Measurements from ENCODE around the gene ATP5MC3. TPM values are rescaled to one million over a fixed set of nuclear protein-coding genes. Genes with fewer than 3 reads are reported as not detected.

Gene ATP5MC3
- total and polyA plus RNA-seq, 2 donors (not counting 3 experiments of a cell fraction or from before 2014, with no cell fraction given) = 201 to 452 TPM

DNA sequence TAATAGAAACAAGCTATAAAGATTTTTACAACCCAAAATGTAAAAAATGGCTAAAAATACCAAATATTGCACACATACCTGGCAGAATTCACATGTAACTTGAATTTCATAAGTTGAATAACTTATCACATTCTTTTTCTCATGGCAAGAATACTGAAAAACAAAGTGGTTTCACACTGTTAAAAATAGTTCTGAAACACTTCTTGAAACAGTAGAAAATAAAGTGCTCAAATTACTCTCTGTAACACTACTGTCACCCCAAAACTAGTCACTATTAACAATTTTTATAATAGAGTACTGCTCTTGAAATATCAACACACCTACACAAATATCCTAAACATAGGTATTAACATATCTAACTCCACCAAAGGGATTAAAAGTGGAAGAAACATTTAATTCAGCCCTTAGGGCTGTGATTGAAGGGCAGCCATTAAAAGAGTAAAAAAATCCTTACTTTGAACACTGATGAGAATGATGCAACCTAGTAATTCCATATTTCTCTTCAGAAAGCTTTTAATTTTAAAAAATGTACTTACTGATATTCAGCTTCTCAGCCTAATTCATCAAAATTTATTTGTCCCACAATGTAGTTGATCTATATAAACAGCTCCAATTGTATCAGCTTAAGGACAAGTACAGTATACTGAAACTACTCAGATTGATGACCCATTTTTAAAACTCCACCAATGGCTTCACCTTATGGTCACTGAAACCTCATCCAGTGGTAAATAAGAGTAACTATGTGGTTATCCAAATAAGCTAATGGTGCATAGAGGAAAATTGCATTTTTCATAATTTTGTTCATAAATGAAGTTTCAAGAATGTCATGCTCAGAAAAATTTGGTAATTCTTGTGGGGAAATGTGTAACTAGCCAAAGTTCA is 44.9 kb downstream of the ATP5MC3 start:
- ChIA-PET CTCF (interaction anchor here (0.9 to 2.9 kb wide), 5 partner anchors 13 to 365 kb away, joined by 3 to 11 read pairs (median 3); no protein-coding TSS in a partner anchor), POLR2A (interaction anchor here (0.6 kb wide), 1 partner anchor 8 kb away, joined by 4 read pairs; no protein-coding TSS in a partner anchor)
- FAIRE-seq (no peak), DNase-seq (ENCODE audit: low read depth, low spot score) (no peak)
- Histone ChIP-seq H3K4me3 (replicated peaks in 1 of 3; ENCODE audit: insufficient read depth in 1 of 3, low read depth in 1 of 3, low read length in 3 of 3) (no peak overlapping the region), H3K4me1 (ENCODE audit: control insufficient read depth, extremely low read depth, insufficient read depth, low read length) (no peaks in the 10 kb centered on the region), H3K4me2 (ENCODE audit: insufficient read depth, low read length) (no peak overlapping the region), H3K9me3 (replicated peaks; ENCODE audit: control insufficient read depth, insufficient read depth, low read length) (no peaks in the 10 kb centered on the region), H2AFZ (ENCODE audit: low read depth, low read length) (no peak overlapping the region), H3K79me2 (ENCODE audit: control insufficient read depth, insufficient read depth, low read length) (peaks cover 67% of the 10 kb centered on the region), H3K36me3 (ENCODE audit: control insufficient read depth in 2 of 2, extremely low read depth in 1 of 2, insufficient read depth in 2 of 2, low read length in 2 of 2) (peaks cover 2 to 6% of the 10 kb centered on the region in 2 experiments), H3K27me3 (ENCODE audit: control insufficient read depth in 2 of 2, insufficient read depth in 2 of 2, low read length in 2 of 2) (no peaks in the 10 kb centered on the region), H3K27ac (ENCODE audit: insufficient read depth, low read depth, low read length) (no peak overlapping the region), H3K9ac (replicated peaks; ENCODE audit: extremely low read depth, insufficient read depth, low read length) (no peak overlapping the region), H4K20me1 (replicated peaks; ENCODE audit: control insufficient read depth, extremely low read depth, insufficient read depth, low read length) (peaks cover 6% of the 10 kb centered on the region), H3K9me1 (replicated peaks; ENCODE audit: control insufficient read depth, extremely low read depth, insufficient read depth, low read length) (no peaks in the 10 kb centered on the region)
- intact Hi-C loops (cut with micrococcal nuclease) (no loop called here), dilution Hi-C loops (cut with MboI; ENCODE audit: extremely low pct_ligation_motif_present, low sequenced_read_pairs) (no loop called here)
- TF ChIP-seq, protein P1, sequence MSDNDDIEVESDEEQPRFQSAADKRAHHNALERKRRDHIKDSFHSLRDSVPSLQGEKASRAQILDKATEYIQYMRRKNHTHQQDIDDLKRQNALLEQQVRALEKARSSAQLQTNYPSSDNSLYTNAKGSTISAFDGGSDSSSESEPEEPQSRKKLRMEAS (IDR thresholded peaks at IDR 0.05; ENCODE audit: insufficient read depth, insufficient read length) = no peak
- TF ChIP-seq FOS (IDR thresholded peaks at IDR 0.05; ENCODE audit: borderline replicate concordance, insufficient read depth, low read length) (no peak), GATA2 (IDR thresholded peaks at IDR 0.05; ENCODE audit: insufficient read depth, insufficient read length, low read depth, low read length) (no peak), POLR2A (IDR thresholded peaks at IDR 0.05; ENCODE audit: low read depth, low read length) (no peak), MYC (IDR thresholded peaks at IDR 0.05; ENCODE audit: low read depth, low read length) (no peak), EZH2 (IDR thresholded peaks at IDR 0.05; ENCODE audit: borderline replicate concordance, low read depth, low read length, severe bottlenecking) (no peak), JUN (IDR thresholded peaks at IDR 0.05; ENCODE audit: borderline replicate concordance, insufficient read depth, insufficient read length, low read depth) (no peak), POLR2AphosphoS5 (IDR thresholded peaks at IDR 0.05; ENCODE audit: insufficient read depth, low read depth, low read length) (no peak)
- TF ChIP-seq, protein P2, sequence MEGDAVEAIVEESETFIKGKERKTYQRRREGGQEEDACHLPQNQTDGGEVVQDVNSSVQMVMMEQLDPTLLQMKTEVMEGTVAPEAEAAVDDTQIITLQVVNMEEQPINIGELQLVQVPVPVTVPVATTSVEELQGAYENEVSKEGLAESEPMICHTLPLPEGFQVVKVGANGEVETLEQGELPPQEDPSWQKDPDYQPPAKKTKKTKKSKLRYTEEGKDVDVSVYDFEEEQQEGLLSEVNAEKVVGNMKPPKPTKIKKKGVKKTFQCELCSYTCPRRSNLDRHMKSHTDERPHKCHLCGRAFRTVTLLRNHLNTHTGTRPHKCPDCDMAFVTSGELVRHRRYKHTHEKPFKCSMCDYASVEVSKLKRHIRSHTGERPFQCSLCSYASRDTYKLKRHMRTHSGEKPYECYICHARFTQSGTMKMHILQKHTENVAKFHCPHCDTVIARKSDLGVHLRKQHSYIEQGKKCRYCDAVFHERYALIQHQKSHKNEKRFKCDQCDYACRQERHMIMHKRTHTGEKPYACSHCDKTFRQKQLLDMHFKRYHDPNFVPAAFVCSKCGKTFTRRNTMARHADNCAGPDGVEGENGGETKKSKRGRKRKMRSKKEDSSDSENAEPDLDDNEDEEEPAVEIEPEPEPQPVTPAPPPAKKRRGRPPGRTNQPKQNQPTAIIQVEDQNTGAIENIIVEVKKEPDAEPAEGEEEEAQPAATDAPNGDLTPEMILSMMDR (IDR thresholded peaks at IDR 0.05; ENCODE audit: extremely low read depth in 1 of 2, insufficient read depth in 1 of 2, low read depth in 1 of 2, low read length in 2 of 2) = no peak
- BruUV-seq (replicated peaks) = no TSS peak

All from endothelial cell of umbilical vein (primary cell).